Measurements from ENCODE around the gene ZFAND3. TPM values are rescaled to one million over a fixed set of nuclear protein-coding genes. Genes with fewer than 3 reads are reported as not detected.

Gene ZFAND3
- polyA plus RNA-seq, 1 donor (not counting 4 experiments of a cell fraction or from before 2014, with no cell fraction given) = 19.6 TPM

DNA sequence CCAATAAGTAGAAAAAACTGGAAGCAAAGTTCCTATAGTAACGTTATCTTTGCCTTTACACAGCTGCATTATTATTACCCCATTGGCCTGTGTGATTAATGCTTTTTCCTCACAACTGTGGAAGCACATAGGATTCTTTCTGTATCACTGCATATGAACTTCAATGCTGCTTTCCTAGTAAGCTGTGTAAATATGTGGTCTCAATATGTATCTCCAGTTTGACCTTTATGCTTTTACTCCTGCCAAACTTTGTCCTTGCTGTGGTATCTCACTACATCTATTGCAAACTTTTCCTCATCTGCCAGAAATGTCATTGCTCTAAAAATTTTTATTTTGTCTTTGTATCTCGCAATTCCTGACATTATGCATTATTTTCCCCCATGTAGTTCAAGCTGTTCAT is 168.6 kb downstream of the ZFAND3 start:
- no peak overlapping the region for H3K4me3 ChIP-seq (ENCODE audit: control insufficient read depth in 2 of 3, extremely low read depth in 1 of 3, insufficient read depth in 2 of 3, low read depth in 1 of 3, low read length in 3 of 3)
- FAIRE-seq = no peak
- H3K4me1 ChIP-seq (ENCODE audit: control insufficient read depth, extremely low read depth, insufficient read depth, low read length) = peaks cover 28% of the 10 kb centered on the region

DNA sequence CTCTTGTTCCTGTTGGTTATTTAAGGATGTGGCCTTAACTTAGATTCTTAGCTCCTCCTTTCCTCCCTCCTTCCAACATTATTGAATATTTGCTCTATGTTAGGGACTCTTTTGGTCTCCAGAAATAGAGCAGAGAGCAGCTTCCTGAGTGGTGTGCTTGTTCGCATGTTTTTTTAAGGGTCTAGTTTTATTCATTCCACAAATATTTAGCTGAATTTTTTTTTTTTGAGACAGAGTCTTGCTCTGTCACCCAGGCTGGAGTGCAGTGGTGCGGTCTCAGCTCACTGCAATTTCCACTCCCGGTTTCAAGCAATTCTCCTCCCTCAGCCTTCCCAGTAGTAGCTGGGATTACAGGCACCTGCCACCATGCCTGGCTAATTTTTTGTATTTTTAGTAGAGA is 169.2 kb downstream of the ZFAND3 start:
- peaks cover 16% of the 10 kb centered on the region for H4K20me1 ChIP-seq (ENCODE audit: control insufficient read depth, extremely low read depth, insufficient read depth, low read length)
- peaks cover 2% of the 10 kb centered on the region for H3K9me1 ChIP-seq (ENCODE audit: control insufficient read depth, extremely low read depth, insufficient read depth, low read length)
- no peaks in the 10 kb centered on the region for H3K9me3 ChIP-seq (ENCODE audit: control insufficient read depth, low read depth, low read length)
- H3K4me3 ChIP-seq (ENCODE audit: control insufficient read depth in 2 of 3, extremely low read depth in 1 of 3, insufficient read depth in 2 of 3, low read depth in 1 of 3, low read length in 3 of 3) = no peak overlapping the region
- no peak overlapping the region for H3K9ac ChIP-seq (ENCODE audit: control insufficient read depth, extremely low read depth, insufficient read depth, low read length)
- H3K4me2 ChIP-seq (ENCODE audit: control insufficient read depth, extremely low read depth, insufficient read depth, low read depth, low read length) = no peak overlapping the region
- dilution Hi-C loops (cut with MboI; ENCODE audit: extremely low pct_ligation_motif_present, low sequenced_read_pairs) = no loop called here
- H2AFZ ChIP-seq (ENCODE audit: control insufficient read depth, low read length) = no peak overlapping the region
- peaks cover 27% of the 10 kb centered on the region for H3K4me1 ChIP-seq (ENCODE audit: control insufficient read depth, extremely low read depth, insufficient read depth, low read length)
- no peak overlapping the region for H3K27ac ChIP-seq (ENCODE audit: control insufficient read depth, insufficient read depth, low read length)
- TF ChIP-seq, protein P1, sequence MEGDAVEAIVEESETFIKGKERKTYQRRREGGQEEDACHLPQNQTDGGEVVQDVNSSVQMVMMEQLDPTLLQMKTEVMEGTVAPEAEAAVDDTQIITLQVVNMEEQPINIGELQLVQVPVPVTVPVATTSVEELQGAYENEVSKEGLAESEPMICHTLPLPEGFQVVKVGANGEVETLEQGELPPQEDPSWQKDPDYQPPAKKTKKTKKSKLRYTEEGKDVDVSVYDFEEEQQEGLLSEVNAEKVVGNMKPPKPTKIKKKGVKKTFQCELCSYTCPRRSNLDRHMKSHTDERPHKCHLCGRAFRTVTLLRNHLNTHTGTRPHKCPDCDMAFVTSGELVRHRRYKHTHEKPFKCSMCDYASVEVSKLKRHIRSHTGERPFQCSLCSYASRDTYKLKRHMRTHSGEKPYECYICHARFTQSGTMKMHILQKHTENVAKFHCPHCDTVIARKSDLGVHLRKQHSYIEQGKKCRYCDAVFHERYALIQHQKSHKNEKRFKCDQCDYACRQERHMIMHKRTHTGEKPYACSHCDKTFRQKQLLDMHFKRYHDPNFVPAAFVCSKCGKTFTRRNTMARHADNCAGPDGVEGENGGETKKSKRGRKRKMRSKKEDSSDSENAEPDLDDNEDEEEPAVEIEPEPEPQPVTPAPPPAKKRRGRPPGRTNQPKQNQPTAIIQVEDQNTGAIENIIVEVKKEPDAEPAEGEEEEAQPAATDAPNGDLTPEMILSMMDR (optimal IDR thresholded peaks at IDR 0.05 in 1 of 3, IDR thresholded peaks at IDR 0.05 in 1 of 3, conservative IDR thresholded peaks at IDR 0.05 in 1 of 3; ENCODE audit: extremely low read depth in 1 of 3, insufficient read depth in 2 of 3, low read length in 3 of 3) = no peak
- no peak for TF ChIP-seq EZH2 (IDR thresholded peaks at IDR 0.05; ENCODE audit: low read length)
- H3K79me2 ChIP-seq (ENCODE audit: control insufficient read depth, insufficient read depth, low read length) = peaks cover 62% of the 10 kb centered on the region
- no peaks in the 10 kb centered on the region for H3K36me3 ChIP-seq (ENCODE audit: control insufficient read depth in 2 of 2, extremely low read depth in 1 of 2, insufficient read depth in 2 of 2, low read length in 2 of 2)
- no peaks in the 10 kb centered on the region for H3K27me3 ChIP-seq (ENCODE audit: control insufficient read depth, extremely low read depth, insufficient read depth, low read length)
- FAIRE-seq = no peak
- no peak for DNase-seq (ENCODE audit: low read depth, low spot score)

More for the DNA sequence above, 168.6 kb downstream of the ZFAND3 start:
- Histone ChIP-seq H3K9me3 (ENCODE audit: control insufficient read depth, low read depth, low read length) (no peaks in the 10 kb centered on the region), H3K79me2 (ENCODE audit: control insufficient read depth, insufficient read depth, low read length) (peaks cover 61% of the 10 kb centered on the region), H3K9me1 (ENCODE audit: control insufficient read depth, extremely low read depth, insufficient read depth, low read length) (peaks cover 2% of the 10 kb centered on the region), H3K36me3 (ENCODE audit: control insufficient read depth in 2 of 2, extremely low read depth in 1 of 2, insufficient read depth in 2 of 2, low read length in 2 of 2) (no peaks in the 10 kb centered on the region), H3K27me3 (ENCODE audit: control insufficient read depth, extremely low read depth, insufficient read depth, low read length) (no peaks in the 10 kb centered on the region), H4K20me1 (ENCODE audit: control insufficient read depth, extremely low read depth, insufficient read depth, low read length) (peaks cover 16% of the 10 kb centered on the region), H3K27ac (ENCODE audit: control insufficient read depth, insufficient read depth, low read length) (no peak overlapping the region), H3K4me2 (ENCODE audit: control insufficient read depth, extremely low read depth, insufficient read depth, low read depth, low read length) (no peak overlapping the region), H2AFZ (ENCODE audit: control insufficient read depth, low read length) (no peak overlapping the region), H3K9ac (ENCODE audit: control insufficient read depth, extremely low read depth, insufficient read depth, low read length) (no peak overlapping the region)
- no peak for DNase-seq (ENCODE audit: low read depth, low spot score)
- dilution Hi-C loops (cut with MboI; ENCODE audit: extremely low pct_ligation_motif_present, low sequenced_read_pairs) = no loop called here
- no peak for TF ChIP-seq EZH2 (IDR thresholded peaks at IDR 0.05; ENCODE audit: low read length)
- TF ChIP-seq, protein P1 (optimal IDR thresholded peaks at IDR 0.05 in 1 of 3, IDR thresholded peaks at IDR 0.05 in 1 of 3, conservative IDR thresholded peaks at IDR 0.05 in 1 of 3; ENCODE audit: extremely low read depth in 1 of 3, insufficient read depth in 2 of 3, low read length in 3 of 3) = no peak

Data from keratinocyte (primary cell).